AG09309 (cell line): ENCODE results near the gene GAP43.

Experiments
- DNase-seq: peaks from one replicate; pipeline ENCODE4 v3.0.0-alpha.2; 2010; ENCODE audit warnings: low read depth
- H3K4me3 ChIP-seq: 2 replicates; pipeline ENCODE4 v1.5.1; 2011; ENCODE audit warnings: mild to moderate bottlenecking, low read depth, low read length, moderate library complexity; ENCODE audit not compliant: control insufficient read depth
- TF ChIP-seq, protein P1 (sequence below): IDR thresholded peaks from 2 replicates; pipeline ENCODE4 v1.5.1; 2011; ENCODE audit warnings: mild to moderate bottlenecking, low read depth, low read length, inconsistent platforms; ENCODE audit not compliant: insufficient read depth, control insufficient read depth; ENCODE audit errors: missing control alignments

The GAP43 gene

DNA sequence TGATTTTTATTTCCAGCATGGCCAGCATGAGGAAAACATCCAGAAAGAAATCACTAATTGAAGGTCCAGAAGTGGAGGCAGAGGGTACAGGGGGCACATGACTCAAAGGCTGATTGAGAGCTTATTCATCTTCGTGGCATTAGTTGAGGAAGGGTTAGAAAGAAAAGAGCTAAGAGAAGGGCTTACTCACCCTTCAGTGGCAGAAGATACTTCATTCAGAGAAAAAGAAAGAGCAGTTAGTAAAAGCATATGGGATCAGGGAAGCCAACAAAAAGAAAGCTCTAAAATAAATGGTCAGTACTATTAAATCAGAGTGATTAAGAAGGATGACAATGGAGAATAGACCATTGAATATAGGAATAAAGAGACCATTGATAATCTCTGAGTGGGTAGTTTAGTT is 25.2 kb downstream of the GAP43 start:
- H3K4me3 ChIP-seq = no peak overlapping the region
- DNase-seq = no peak
- TF ChIP-seq, protein P1, sequence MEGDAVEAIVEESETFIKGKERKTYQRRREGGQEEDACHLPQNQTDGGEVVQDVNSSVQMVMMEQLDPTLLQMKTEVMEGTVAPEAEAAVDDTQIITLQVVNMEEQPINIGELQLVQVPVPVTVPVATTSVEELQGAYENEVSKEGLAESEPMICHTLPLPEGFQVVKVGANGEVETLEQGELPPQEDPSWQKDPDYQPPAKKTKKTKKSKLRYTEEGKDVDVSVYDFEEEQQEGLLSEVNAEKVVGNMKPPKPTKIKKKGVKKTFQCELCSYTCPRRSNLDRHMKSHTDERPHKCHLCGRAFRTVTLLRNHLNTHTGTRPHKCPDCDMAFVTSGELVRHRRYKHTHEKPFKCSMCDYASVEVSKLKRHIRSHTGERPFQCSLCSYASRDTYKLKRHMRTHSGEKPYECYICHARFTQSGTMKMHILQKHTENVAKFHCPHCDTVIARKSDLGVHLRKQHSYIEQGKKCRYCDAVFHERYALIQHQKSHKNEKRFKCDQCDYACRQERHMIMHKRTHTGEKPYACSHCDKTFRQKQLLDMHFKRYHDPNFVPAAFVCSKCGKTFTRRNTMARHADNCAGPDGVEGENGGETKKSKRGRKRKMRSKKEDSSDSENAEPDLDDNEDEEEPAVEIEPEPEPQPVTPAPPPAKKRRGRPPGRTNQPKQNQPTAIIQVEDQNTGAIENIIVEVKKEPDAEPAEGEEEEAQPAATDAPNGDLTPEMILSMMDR = no peak

DNA sequence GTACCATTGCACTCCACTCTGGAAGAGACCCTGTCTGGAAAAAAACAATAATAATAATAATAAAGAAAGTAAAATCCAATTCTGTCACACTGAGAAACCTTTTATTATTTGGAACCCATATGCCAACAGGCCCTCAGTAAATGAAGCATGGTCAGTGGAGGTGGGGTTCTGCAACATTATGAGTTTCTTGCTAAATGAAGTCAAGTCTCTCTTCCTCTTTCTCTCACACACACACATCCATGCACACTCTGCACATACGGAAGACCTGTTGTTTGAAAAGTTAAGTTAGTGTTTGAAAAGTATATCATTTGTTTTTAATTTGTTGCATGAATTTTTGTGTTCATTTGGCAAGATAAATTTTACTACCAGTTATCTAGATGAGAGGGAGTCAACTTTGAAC is 27.8 kb downstream of the GAP43 start:
- no peak overlapping the region for H3K4me3 ChIP-seq
- TF ChIP-seq, protein P1 = no peak
- DNase-seq = no peak

DNA sequence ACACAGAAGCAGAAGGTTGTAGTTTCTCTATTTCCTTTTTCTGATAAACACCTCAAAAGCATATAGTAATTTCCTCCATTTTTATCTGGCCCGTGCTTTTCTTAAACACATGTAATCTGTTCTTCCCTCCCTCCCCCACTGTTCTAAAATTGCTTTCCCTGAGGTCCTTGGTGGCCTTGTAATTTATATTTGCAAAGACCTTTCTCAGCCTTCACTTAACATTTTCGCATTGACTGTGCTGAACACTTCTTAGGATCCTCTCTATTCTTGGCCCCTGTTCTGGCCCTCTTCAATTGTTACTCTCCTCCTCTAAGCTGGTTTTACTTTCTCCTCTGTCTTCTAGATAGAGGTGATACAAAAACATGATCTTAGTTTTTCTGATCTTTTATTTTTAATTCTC is 28.3 kb downstream of the GAP43 start:
- H3K4me3 ChIP-seq = no peak overlapping the region
- TF ChIP-seq, protein P1 = no peak
- DNase-seq = no peak

DNA sequence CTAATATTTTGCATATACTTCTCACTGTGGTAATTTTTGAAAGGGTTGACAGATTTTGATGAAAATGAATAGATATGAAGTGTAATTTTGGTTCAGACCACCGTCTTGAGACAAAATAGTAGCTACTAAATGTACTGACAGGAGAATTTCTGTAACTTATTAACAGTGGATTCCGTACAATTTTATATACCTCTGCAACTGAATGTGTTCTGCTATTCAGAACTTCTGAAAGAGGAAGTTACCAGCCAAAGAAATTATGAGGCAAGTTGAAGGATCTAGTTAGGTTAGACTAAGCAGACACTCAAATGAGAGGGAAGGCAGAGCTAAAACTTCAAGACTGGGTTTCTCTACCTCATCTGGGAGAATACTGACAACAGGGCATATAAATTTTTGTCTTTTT is 29.4 kb downstream of the GAP43 start:
- no peak for DNase-seq
- no peak overlapping the region for H3K4me3 ChIP-seq
- TF ChIP-seq, protein P1 = no peak

DNA sequence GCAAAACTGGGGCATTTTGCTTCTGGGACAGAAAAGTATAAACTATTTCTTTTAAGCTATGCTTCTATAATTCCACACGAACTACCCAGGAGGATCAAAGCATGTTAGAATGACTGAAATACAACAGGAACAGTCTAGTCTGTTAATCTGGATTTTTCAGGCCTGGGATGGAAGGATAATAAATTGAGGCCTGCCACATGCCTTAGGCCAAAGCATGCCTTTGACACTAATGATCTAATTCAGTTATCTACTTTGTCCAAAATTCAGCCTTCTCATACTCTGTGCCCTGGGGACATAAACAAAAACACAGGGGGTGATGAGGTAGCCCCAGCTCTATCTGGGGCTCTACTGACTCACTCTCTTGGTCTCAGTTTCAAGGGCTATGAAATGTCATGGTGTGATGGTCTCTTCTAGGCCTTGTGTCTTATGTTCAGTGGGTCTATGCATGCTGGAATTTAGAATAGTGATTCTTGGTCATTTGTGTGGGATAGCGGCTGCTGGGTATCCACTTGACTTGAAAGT is 32.5 kb downstream of the GAP43 start:
- DNase-seq = no peak
- TF ChIP-seq, protein P1 = no peak
- H3K4me3 ChIP-seq = no peak overlapping the region

DNA sequence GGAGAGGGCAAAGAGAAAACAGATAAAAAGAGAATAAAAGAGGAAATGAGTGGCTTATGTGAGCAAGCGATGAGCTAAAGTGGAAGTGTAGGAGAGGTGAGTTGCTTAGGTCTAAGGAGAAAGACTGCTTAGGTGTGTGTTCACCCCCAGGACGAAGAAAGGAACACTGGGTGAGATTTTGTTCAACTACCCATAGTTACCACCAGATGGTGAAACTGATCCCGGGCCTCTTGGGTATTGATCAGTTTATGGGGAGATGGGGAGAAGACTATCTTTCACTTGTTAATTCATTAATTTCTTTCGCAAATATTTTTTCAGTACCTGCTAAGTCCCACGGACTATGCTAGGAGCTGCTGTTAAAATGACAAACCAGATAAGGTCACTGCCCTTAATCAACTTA is 33.9 kb downstream of the GAP43 start:
- DNase-seq = no peak
- TF ChIP-seq, protein P1 = no peak
- no peak overlapping the region for H3K4me3 ChIP-seq

DNA sequence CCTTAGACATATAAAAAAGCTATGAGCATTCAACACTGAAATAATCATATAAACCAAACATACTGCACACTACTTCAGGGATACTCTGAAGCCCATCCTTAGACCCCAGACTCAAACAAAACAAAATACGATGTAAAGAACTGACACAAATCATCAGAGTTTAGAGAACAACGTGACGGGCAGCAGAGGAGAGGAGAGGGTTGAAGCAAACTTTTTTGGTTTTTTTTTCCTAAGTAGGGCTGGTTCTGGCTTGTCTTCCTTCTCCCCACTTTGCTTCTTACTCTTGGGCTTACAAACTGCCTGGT is 34.7 kb downstream of the GAP43 start:
- TF ChIP-seq, protein P1 = no peak
- DNase-seq = no peak
- peak overlapping the region; percentile 66 for H3K4me3 ChIP-seq
